CD4-positive, alpha-beta T cell (primary cell): ENCODE measurements around the gene PLPP2. TPM values are rescaled to one million over a fixed set of nuclear protein-coding genes. Genes with fewer than 3 reads are reported as not detected.

Source experiments
- ATAC-seq: fragments of 200-7000 bp; cut with Tn5 transposase; one replicate; pipeline ENCODE4 v1.10.0; 2022; ENCODE audit warnings: mild to moderate bottlenecking; ENCODE audit not compliant: poor library complexity
- CTCF ChIA-PET: fragments of 350-600 bp; sonication (Branson Sonifier 250); formaldehyde crosslinking; loops from one replicate; lab custom pipeline; 2021; ENCODE audit warnings: antibody characterized with exemption, inconsistent platforms; lab: Charles Lee
- POLR2A ChIA-PET: fragments of 350-600 bp; sonication (Branson Sonifier 250); formaldehyde crosslinking; loops from one replicate; lab custom pipeline; 2021; ENCODE audit warnings: antibody characterized with exemption, inconsistent platforms; lab: Charles Lee
- DNase-seq, 14 experiments: peaks; one replicate each; pipeline ENCODE4 v3.0.0-alpha.2; 2013 to 2020; ENCODE audit warnings: mixed read lengths in 2 of 14
- H3K27ac ChIP-seq, 2 donors: one replicate each; pipeline versions ENCODE4 v1.5.1 to v1.7.0; 2013; ENCODE audit warnings: low read length in 2 of 2, low read depth in 1 of 2, mild to moderate bottlenecking in 1 of 2
- H3K27me3 ChIP-seq, 2 experiments: 1 replicate in 1 of 2; 2 replicates in 1 of 2; pipeline versions ENCODE4 v1.6.1 to v1.7.0; 2013; ENCODE audit warnings: low read length in 2 of 2, control low read depth in 1 of 2, mild to moderate bottlenecking in 1 of 2, moderate library complexity in 1 of 2; ENCODE audit not compliant: insufficient read depth in 2 of 2, control insufficient read depth in 1 of 2
- H3K36me3 ChIP-seq: one replicate; pipeline ENCODE4 v1.6.1; 2013; ENCODE audit warnings: low read length, control low read depth; ENCODE audit not compliant: insufficient read depth
- H3K4me1 ChIP-seq: one replicate; pipeline ENCODE4 v1.6.1; 2013; ENCODE audit warnings: low read length, control low read depth; ENCODE audit not compliant: insufficient read depth
- H3K4me3 ChIP-seq: one replicate; pipeline ENCODE4 v1.5.1; 2013; ENCODE audit warnings: mild to moderate bottlenecking, low read length, moderate library complexity
- H3K9me3 ChIP-seq, 2 experiments: 1 replicate in 1 of 2; 2 replicates in 1 of 2; pipeline versions ENCODE4 v1.6.1 to v1.7.0; 2013; ENCODE audit warnings: low read length in 2 of 2, mild to moderate bottlenecking in 2 of 2, control low read depth in 1 of 2, moderate library complexity in 1 of 2; ENCODE audit not compliant: control insufficient read depth in 1 of 2, insufficient read depth in 1 of 2
- H3K27ac Mint-ChIP-seq: one replicate; pipeline ENCODE4 v1.8.0; 2020; ENCODE audit warnings: mixed read lengths
- H3K27me3 Mint-ChIP-seq: one replicate; pipeline ENCODE4 v1.8.0; 2021; ENCODE audit warnings: mixed read lengths
- H3K36me3 Mint-ChIP-seq: one replicate; pipeline ENCODE4 v1.8.0; 2021; ENCODE audit warnings: low read depth, mixed read lengths
- H3K4me1 Mint-ChIP-seq: one replicate; pipeline ENCODE4 v1.8.0; 2021; ENCODE audit warnings: low read depth, mixed read lengths
- H3K4me3 Mint-ChIP-seq: one replicate; pipeline ENCODE4 v1.8.0; 2020; ENCODE audit warnings: mild to moderate bottlenecking, mixed read lengths
- H3K9me3 Mint-ChIP-seq: one replicate; pipeline ENCODE4 v1.8.0; 2020; ENCODE audit warnings: mixed read lengths
- CTCF ChIP-seq: fragments of 200-600 bp; IDR thresholded peaks from one replicate; pipeline ENCODE4 v1.8.0; 2022; ENCODE audit warnings: antibody characterized with exemption, mild to moderate bottlenecking
- intact Hi-C, 2 experiments: fragments of 100-400 bp; cut with DNase I in 1 of 2; cut with micrococcal nuclease in 1 of 2; formaldehyde crosslinking; loops; one replicate each; pipeline versions ENCODE4 v1.15.1 to v1.9.0; 2023 to 2025; cut with DNase I, micrococcal nuclease
- total RNA-seq, 174 experiments: library from RNA in 2 of 174; stranded (reverse) in 2 of 174; gene quantifications; one replicate each; pipeline ENCODE4 v1.2.3 and lab custom pipeline; 2021 to 2026

PLPP2 gene
- total RNA-seq, 2 experiments from 2014 or later = 0.64 TPM; not detected in 1

DNA sequence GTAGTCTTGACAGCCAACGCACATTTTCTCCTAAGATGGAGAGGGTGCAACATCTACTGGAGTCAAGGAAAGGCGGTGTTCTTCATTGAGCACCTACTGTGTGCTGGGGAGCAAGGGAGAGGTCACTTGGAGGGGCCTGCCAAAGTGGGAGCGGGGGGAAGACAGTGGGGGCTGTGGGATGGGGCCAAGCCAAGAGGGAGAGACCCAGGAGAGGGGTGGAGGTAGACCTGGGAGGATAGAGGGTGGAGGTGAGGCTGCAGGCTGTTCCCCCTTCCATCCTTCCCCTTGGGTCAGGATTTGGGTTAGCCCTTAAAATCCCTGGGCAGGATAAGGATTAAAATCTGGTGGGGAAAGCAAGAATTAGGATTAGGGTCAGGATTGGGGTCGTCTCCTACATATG lies 1.7 kb upstream of the PLPP2 start:
- Mint-ChIP-seq H3K27ac (no peak overlapping the region), H3K4me3 (peak overlapping the region; percentile 18), H3K27me3 (peaks cover 60% of the 10 kb centered on the region), H3K9me3 (no peaks in the 10 kb centered on the region), H3K36me3 (no peaks in the 10 kb centered on the region), H3K4me1 (peaks cover 18% of the 10 kb centered on the region)
- POLR2A ChIA-PET = no interaction called here
- Histone ChIP-seq H3K27ac (no peak overlapping the region), H3K9me3 (peaks cover 0 to 20% of the 10 kb centered on the region in 2 experiments), H3K36me3 (no peaks in the 10 kb centered on the region), H3K4me3 (no peak overlapping the region), H3K4me1 (peaks cover 26% of the 10 kb centered on the region), H3K27me3 (peaks cover 44 to 55% of the 10 kb centered on the region in 2 experiments)
- CTCF ChIA-PET = no interaction called here
- ATAC-seq = no peak
- TF ChIP-seq CTCF = no peak
- DNase-seq = no peak
- intact Hi-C loops = loop anchor here in 1 of 2 experiments (10.0 kb wide), 1 partner anchor 212 kb away; the partner anchor contains the start of gene TPGS1

DNA sequence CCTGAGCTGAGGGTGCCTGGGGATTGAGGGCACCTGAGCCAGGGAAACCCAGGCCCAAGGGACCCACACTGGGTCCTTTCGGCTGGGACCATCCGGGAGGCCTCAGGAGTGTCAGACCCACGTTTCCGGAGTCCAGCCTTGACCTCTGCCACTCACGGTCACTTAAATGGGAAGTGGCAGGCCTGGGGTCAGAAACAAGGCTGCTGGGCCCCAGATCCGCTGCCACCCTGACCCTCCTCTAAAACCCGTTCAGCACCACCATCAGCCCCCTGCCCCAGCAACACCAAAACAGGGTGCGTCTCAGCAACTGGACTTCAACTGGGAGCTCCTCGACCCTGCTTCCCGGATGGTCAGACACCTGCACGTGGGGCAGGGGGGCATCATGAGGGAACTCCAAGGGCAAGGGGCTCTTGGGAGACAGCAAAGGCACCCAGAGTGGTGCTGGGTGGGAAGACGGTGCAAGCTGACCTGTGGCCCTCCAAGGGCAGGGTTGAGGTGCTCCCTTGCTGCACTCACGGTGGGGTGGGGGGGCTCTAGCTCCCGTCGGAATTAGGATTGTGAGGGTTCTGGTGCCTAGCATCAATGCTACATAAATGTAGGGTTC lies 1.2 kb upstream of the PLPP2 start:
- Mint-ChIP-seq H3K4me1 (peaks cover 18% of the 10 kb centered on the region), H3K36me3 (no peaks in the 10 kb centered on the region), H3K27ac (no peak overlapping the region), H3K9me3 (no peaks in the 10 kb centered on the region), H3K27me3 (peaks cover 62% of the 10 kb centered on the region), H3K4me3 (no peak overlapping the region)
- DNase-seq = no peak
- no peak for ATAC-seq
- peaks cover 44 to 55% of the 10 kb centered on the region in 2 experiments for H3K27me3 ChIP-seq
- CTCF ChIA-PET = no interaction called here
- H3K4me3 ChIP-seq = no peak overlapping the region
- peaks cover 0 to 20% of the 10 kb centered on the region in 2 experiments for H3K9me3 ChIP-seq
- intact Hi-C loops = loop anchor here in 1 of 2 experiments (10.0 kb wide), 1 partner anchor 212 kb away; the partner anchor contains the start of gene TPGS1
- H3K4me1 ChIP-seq = peaks cover 26% of the 10 kb centered on the region
- TF ChIP-seq CTCF = no peak
- no peaks in the 10 kb centered on the region for H3K36me3 ChIP-seq
- no peak overlapping the region for H3K27ac ChIP-seq
- POLR2A ChIA-PET = no interaction called here

DNA sequence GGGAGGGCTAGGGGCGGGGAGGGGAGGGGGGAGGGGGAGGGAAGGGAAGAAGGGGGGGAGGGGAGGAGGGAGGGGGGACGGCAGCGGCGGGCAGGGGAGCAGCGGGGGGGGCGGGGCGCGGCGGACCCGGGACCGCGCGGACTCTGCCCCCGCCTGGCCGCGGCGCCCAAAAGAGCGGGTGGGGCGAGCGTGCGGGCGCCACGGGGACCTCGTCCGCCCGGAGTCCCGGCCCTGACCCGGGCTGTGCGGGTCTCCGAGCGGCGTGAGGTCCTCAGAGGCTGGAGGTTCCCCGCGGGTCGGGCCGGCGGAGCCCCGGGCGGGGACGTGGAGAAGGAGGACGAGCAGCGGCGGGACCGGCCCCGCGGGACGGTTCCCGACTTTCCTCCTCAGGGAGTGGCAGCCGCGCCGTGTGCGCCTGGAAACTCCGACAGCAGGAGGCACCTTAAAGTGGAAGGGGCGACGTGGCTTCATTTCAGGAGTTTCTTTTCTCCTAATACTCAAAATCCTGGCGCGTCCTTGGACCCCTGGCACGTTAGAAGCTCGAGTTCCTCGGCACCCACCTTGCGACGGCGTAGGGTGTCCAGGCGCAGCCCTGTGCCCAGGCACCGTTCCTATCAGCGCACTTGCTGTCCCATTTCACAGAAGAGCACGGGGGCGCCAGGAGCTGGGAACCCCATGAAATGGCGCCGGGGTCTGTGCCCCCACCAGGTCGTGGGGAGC lies 518 bp upstream of the PLPP2 start:
- intact Hi-C loops = loop anchor here in 1 of 2 experiments (10.0 kb wide), 1 partner anchor 213 kb away; the partner anchor contains the start of gene TPGS1
- Histone ChIP-seq H3K27me3 (peaks cover 44 to 55% of the 10 kb centered on the region in 2 experiments), H3K36me3 (no peaks in the 10 kb centered on the region), H3K27ac (no peak overlapping the region), H3K9me3 (peaks cover 0 to 20% of the 10 kb centered on the region in 2 experiments), H3K4me3 (no peak overlapping the region), H3K4me1 (peaks cover 26% of the 10 kb centered on the region)
- Mint-ChIP-seq H3K27ac (no peak overlapping the region), H3K4me1 (peaks cover 18% of the 10 kb centered on the region), H3K27me3 (peaks cover 68% of the 10 kb centered on the region), H3K9me3 (no peaks in the 10 kb centered on the region), H3K4me3 (no peak overlapping the region), H3K36me3 (no peaks in the 10 kb centered on the region)
- CTCF ChIA-PET = no interaction called here
- TF ChIP-seq CTCF = no peak
- POLR2A ChIA-PET = no interaction called here
- DNase-seq (no peak), ATAC-seq (no peak)
